ENCODE results near the gene MORC1.
"Not testable (repeated sequence)": the region's sequence is repeated elsewhere in the genome, so short reads cannot be mapped to it uniquely, and the experiment has no call there.

MORC1 gene

DNA sequence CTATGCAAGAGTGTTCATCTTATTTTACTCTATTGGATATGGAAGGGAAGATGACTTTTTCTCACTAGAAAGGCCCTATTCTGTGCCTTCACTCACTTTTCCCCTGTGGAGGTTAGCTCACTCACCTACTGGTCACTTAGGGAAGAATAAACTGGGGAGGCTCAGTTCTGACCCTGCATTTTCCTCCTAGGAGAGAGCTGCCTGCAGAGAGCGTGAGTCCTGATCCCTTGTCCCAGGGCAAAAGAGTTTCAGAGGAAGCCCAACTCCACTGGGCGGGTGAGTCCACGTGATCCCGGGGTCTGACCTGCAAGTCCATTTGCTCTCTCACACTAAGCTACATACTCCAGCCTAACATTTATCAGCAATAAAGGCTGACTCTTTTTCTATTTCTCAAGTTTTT, 8.4 kb downstream of the MORC1 start:
- DNase-seq: no peak

DNA sequence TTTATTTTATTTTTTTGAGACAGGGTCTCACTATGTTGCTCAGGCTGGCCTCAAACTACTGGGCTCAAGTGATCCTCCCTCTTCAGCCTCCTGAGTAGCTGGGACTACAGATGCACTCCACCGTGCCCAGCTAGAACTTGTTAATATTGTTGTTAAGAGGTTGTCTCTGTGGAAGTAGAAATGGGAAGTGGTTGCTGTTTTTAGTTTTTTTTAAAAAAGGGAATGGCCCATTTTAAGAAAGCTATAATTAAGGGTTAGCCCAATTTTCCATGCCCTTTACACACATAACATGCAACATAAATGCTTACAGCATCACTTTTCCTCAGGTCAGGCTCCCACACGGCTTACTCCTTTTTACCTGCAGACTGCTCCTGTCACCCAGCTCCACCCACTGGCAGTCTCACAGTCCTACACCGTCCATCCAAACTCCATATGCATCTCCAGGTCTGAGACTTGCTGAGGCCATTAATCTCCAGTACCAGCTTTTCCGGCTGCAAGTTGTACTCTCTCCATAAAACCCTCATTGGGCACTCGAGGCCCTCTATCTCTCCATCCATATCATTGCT, 19.8 kb downstream of the MORC1 start:
- no peak for DNase-seq

DNA sequence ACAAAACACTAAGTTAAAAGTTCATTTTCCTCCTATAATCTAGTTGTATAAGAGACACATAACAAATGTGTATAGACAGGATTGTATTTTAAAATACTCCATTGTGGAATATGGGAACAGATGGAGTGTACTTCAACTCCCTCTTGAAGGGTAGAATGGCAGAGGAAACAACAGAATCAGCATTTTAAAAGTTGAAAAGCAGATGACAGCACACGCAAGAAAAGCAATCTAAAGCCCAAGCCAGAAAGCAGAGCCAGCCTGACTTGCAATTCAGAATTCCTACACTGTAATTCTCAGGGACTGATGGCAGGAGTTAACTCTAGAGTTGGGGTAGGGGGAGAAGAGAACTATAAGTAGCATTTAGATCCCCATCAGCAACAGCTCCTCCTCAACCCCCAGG, 22.8 kb downstream of the MORC1 start:
- DNase-seq: no peak

DNA sequence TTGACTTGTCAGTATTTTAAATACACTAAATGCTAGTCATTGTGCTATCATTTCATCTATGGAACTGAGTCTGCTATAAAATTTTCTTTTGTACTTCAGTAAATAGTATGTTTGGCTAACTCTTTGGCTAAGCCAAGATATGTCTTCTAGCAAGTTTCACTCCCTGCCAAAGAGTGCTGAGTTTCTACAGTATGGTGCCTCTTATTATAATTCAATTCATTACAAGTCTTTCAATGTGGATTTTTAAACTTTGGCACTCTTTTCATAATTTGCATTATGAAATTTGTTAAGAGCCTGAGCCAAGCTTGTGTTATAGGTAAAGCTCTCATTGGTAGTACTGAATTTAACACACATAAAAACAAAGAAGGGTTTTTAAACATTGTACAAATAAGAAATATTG, 24.4 kb downstream of the MORC1 start:
- no peak for DNase-seq

DNA sequence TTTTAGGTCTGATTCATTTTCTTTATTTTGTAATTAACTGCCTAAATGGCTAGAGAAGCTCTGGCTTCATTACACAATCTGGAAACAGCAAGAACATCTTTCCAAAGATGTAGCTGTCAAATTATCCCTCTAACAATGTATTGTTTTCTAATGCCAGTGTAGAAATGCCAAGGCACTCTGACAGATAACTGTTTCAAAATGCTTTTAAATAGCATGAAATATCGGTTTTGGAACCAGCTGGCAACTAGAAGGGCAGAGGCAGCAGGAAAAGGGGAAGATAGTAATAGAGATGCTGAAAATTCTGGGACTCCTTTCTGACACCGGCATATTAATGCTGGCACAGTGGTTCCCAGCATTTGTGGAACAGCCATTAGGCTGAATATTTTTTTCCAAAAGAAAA, 26.1 kb downstream of the MORC1 start:
- no peak for DNase-seq

DNA sequence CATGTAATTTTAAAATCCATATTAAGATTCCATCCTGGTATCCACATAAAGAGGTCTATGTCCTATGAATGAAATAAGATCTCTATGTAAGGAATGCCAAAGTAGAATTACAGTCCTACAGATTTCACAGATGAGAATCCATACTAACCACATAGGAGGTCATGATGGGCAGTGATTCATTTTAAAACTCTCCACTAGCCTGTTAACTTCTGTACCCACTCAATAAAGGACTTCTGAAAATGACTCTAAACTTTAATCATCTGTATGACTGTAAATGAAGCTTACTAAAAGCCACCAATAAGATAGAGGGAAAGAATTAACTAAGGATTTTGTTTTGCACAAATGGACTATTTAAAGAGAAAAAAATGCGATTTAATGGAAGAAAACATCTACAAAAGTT, 28.7 kb downstream of the MORC1 start:
- no peak for DNase-seq

DNA sequence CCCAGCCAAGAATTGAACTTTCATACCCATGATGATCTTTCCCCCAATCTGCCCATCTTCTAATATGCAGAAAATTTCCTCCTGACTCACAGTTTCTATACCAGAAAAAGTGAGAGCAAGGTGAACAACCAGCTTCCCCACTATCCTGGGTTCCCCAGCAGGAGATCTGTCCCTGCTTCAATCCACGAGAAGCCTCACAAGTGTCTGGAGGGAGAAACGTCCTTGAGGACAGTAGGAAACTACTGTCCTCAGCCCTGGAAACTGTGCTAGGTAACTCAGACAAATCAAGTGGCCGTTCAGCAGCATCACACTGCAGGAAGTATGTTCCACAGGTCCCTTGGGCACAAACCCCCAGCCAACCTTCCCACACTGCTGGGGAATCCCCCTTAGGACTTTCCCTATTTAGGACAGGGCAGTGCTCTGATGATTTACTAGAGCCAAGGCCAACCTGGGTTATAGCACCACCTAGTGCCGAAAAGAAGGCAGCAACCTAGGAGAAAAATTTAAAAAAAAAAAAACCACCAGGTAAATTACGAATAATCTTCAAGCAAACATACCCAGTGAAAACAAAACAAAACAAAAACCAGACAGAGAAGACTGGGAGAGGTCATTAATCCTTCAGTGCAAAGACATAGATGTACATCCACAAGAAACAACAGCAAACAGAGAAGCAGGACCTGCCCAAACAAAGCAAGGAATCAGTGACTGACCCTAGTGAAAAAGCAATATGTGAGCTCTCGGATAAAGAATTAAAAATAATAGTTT, 36.0 kb downstream of the MORC1 start:
- DNase-seq: no peak

DNA sequence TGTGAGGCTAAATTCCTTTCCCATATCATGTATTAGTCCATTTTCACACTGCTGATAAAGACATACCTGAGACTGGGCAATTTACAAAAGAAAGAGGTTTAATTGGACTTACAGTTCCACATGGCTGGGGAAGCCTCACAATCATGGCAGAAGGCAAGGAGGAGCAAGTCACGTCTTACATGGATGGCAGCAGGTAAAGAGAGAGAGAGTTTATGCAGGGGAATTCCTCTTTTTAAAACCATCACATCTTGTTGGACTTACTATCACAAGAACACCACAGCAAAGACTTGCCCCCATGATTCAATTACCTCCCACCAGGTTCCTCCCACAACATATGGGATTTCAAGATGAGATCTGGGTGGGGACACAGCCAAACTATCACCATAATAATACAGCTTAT, 37.8 kb downstream of the MORC1 start:
- DNase-seq: not testable (repeated sequence)

DNA sequence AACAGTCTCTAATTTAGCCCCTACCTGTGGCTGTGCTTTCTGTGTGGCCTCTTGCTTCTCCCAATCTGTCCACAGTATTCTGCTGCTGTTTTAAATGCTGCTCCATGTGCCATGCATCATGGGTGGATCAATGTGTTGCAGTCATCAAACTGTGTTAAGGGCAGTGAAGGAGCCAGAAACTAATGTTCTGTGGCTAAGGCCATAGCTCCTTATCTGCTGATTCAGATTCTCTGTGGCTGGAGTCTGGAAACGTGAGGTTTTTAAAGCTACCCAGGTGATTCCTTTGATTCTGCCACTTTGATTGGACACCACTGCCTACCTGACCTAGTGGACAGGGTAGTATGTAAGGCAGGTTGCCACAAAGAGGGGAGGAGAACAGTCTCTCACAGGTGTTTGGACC, 44.8 kb downstream of the MORC1 start:
- no peak for DNase-seq

DNA sequence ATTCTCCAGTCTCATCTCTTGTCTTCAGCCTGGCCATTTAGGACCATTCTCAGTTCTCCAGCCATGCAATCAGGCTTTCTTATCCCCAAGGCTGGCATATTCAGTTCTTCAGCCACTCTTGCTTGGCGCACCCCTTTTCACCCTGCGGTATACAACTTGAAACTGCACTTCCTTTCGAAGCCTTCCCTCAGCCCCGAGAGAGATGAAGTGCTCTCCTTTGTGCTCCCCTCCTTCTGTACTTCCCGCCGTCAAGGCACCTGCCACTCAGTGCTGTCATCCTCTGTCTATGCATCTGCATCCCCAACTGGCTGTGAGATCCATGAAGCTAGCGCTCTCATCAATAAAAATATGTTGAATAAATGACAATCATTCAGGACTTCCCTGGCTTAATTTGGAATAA, 45.7 kb downstream of the MORC1 start:
- DNase-seq: no peak

DNA sequence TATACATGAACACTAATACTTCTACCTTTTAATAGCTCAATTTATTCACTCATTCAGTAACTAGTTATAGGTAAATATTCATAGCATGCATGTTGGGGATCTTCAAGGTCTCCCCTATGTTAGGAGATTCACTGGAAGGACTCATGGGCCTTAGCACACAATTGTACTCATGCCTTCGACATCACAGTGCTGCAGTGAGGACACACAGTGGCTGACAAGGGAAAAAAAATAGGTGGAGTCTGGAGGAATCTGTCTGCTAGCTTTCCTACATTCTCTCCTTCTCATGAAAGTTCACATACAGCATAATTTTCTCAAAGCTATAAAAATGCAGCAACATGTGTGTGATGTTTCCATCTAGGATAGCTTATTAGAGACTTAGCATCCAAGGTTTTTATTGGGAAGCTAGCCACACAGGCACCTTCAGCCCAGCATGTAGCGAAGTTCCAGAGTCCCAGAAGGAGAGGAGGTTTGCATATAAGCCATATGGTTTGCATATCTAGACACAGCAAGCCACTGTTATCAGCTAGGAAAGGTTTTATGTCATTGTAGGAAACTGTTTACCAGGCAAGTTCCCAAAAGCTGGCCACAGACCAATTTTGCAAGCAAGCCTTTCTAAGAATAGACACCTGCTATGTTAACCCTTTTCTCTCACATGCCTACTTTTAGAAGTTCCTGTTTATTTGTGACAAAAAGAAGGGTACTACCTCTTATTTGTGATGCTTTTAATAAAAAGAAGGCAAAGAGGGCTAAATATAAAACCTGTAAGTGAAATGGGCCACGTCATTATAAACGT, 46.4 kb downstream of the MORC1 start:
- DNase-seq: no peak

DNA sequence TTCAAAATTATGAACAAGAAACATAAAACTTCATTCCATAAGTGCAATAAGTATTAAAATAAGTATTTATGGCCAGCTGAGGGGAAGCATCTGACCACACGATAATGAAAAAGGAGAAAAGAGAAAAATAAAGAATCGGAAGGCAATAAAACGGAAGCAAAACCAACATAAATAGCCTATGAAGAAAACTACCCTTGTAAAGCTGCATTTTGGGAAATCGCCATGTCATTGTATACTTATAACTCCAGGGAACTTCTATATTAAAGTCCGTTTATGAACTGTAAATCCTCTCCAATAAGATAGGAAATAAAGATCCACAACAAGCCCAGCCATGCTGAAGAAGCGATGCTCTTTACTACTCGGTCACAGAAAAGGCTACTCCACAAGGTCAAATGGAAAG, 47.7 kb downstream of the MORC1 start:
- DNase-seq: no peak

DNA sequence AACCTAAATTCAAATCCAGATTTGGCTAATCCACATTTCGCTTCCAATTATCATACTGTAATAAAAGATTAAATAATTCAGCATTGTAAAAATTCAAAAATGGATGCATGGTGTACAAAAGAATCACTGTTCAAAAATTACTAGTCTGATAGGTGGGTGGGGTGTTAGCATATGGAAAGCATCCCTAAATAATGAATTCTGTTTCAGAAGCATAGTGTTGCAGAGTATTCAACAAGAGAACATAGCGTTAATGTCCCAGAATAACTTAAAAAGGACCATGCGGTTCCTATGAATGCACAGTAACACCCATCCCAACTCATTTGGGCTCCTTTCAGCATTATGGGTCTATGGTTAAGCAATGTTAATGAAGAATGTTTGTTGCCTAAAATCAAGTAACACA, 51.1 kb downstream of the MORC1 start:
- no peak for DNase-seq

DNA sequence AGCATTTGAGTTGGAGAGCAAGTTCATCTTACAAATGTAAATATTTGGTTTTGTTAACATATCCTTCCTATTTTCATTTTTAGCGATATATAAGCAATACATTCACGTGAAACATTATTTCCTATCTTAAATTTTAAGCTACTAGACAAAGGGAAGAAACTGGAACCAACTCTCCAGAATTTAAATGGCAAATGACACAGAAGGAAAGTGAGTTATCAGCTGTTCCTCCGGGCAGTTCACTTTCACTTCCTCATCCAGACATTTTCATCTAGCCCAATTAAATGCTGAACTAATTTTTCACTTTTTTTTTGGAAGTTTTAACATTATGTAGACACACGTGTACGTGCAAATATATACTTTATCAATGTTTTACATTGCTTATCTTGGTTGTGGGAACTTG, 58.7 kb downstream of the MORC1 start:
- DNase-seq: no peak

DNA sequence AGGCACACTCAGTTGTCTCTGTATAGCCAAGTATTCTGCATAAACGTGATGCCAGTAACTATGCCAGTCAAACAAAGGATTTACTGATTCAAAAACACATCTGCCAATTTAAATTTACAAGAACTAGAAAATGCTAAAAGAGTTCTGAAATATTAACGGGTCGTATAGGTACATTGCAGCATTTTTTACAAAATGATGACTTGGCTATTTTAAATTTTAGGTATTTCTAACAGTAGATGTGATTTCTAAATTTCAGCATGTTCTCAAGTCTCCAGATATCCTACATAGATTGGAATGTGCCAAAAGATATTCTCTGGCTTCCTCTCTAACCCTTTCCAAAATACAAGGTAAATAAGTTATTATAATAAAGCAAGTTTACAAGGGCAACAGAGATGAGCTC, 60.3 kb downstream of the MORC1 start:
- no peak for DNase-seq

DNA sequence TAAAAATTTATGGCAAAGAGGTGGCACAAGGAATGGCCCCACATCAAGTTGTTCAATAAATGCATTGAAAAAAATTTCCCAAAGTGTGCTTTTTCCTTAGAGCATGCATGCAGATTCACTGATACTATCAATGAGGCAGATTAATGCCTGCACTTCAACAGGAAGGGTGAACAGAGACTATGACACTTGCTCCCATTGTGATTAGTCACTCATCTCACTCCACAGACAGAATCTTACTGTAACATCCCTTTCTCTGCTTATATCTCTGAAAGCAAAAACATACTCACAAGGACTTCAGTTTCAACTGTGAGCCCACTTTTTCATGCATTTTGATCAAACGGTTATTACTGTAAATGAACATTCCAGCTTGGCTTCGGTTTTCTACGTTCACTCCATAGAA, 60.9 kb downstream of the MORC1 start:
- no peak for DNase-seq

DNA sequence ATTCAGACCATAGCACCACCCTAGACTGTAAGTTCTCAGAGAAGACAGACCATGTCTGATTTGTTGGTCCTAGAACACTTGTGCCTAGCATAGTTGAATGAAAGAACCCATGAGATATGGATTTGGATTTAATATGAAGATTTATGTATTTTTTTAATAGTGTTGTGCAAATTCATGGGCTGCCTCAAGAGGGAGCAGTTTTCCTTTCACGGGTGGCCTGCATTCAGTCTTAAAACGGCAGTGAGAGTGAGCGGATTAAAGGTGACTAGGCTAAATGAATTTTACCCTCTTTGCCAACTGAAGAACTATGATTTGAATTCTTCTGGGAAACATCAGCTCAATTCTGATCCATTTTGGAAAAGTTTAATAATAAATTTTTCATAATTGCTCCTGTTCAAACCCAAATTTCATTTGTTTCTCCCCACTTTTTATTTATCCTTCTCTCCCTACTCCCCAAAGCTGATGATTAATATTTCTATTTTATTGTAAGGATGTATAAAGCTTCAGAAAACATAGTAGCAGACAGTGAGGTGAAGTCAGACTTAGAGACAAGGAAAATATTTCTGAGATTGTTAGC, 67.3 kb downstream of the MORC1 start:
- no peak for DNase-seq

DNA sequence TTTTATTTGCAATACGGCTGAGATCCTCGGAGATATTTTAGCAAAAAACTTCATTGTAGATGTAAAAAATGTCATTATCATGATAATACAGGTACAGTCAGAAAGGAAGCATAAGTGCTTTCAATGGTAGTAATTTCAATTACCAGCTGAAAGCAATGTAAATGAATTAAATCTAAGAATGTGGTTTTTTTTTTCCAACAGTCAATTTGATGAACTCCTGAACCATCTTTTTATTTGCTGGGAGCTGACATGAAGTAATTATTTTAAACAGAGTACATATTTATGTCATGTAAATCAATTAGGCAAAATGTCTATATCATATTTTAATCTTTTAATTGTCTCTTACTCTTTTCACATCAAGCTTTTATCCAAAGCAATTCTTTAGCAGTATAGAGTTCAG, 70.6 kb downstream of the MORC1 start:
- no peak for DNase-seq

DNA sequence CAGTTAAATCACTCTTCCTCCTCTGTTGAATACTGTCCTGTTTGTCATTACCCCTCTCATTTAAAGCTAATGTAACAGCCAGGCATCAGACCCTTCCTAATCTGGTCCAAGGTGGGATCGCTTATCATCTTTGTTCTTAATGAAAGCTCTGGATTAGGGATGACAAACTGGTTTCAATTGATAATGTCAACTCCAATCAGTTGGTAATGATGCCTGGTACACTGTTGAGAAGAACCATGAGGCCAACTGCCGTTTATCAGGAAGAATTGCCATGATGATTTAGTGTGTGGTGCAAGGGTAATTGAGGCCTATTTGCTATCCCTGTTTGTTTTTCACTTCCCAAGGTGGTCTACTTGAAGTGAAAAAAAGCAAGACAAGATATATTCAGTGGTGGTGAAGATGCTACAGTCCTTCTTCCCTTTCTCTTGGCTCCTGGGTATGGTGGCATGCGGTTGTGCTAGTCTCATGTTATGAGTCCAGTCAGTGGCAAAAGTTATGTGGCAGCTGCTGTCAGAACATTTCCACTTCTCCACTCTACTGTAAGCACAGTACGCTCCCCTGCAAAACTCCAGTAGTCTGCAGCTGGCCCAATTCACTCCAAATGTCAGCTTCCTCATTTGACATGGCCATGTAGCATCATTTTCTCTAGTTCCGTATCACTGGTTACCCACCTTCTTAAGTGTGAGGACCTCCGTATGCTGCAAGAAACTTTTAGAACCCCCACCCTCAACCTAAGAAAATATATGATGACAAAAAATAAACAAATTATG, 72.5 kb downstream of the MORC1 start:
- no peak for DNase-seq

DNA sequence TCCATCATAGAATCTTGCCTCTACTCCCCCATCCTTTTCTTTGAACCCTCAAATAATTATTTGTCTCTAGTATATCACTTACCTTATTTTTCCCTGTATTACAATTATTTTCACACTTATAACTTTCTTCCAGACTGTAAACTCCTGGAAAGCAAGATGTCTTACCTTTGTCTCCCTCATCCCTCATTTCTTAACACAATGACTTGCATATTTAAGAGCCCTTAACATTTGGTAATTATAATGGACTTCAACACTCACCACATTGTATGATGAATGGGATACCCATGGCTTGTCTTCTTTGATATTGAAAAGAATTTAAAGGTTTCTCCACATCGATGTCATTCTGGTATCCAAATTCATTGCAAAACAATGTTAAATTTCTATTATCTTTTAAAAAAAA, 82.9 kb downstream of the MORC1 start:
- DNase-seq: no peak

DNA sequence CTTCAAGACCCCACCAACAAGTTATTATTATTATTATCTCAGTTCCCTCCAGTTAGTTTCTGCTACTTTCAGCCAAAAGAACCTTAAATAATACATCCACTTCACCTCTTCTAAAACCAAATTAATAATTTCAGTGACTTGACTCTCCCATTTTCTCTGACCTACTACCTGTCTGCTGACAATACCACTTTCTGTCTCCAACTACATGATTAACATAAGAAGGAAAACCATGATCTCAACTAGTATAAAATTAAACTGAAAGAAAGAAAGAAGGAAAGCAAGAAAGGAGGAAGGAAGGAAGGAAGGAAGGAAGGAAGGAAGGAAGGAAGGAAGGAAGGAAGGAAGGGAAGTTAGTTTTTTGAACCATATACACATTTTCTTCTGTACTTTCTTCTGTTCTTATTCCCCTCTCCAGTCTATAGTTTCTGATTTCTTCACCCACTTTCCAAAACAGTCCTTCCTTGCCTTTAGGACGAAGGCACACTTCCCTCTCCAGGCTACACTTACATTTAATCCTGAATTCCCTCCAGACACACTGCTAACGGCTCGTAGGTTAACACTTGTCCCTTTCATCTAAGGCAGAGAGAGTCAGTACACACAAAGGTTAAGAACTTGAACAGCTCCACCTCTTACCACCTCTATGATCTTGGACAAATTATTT, 84.8 kb downstream of the MORC1 start:
- DNase-seq: no peak

DNA sequence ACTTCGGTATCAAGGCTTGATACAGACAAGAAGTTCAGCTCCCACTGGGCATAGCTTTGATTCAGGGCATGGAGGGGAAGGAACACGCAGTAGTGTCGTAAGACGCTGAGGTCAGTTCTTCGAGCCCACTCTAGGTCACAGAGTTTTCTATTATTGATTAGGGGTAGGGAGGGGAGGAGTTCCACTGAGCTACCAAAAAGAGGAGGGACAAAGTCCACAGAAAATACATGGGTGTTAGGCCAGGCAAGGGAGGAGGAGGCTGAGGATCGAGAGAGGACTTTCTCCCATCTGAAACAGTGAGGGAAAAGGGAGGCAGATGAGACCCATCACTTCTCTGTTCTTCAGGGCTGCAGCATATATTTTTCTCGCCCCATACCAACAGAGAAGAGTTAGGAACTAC, 89.2 kb downstream of the MORC1 start:
- no peak for DNase-seq

DNA sequence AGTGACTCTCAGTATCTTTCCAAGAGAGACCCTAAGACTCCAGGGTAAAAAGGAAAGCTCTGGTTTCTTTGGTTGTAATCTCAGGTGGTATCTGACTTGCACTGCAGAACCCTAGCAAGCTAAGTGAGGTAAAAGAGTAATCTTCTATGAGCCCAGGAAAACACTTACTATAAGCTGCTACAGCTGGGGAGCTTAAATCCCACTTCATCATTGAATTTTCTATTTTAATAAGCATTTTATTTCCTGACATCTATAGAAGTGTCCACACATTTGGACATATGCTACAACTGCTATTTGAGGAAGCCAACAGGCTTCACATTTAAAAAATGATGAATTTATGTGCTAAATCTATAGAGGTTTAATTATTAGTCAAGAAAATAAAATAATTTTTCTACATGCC, 91.1 kb downstream of the MORC1 start:
- no peak for DNase-seq
